Hepatocyte (in vitro differentiated cells): Measurements from ENCODE around the gene CACFD1. TPM values are rescaled to one million over a fixed set of nuclear protein-coding genes. Genes with fewer than 3 reads are reported as not detected.

Experiments
- DNase-seq: peaks from one replicate; pipeline ENCODE4 v3.0.0-alpha.2; 2016; ENCODE audit warnings: low spot score
- H2AFZ ChIP-seq: fragments of 200-600 bp; sonication (generic); 2 replicates; pipeline ENCODE4 v1.6.0; 2016; ENCODE audit warnings: antibody characterized with exemption, mild to moderate bottlenecking
- H3K27ac ChIP-seq: fragments of 200-600 bp; sonication (generic); 2 replicates; pipeline ENCODE4 v1.5.1; 2016; ENCODE audit warnings: mild to moderate bottlenecking
- H3K27me3 ChIP-seq: fragments of 200-600 bp; sonication (generic); 2 replicates; pipeline ENCODE4 v1.6.1; 2016
- H3K36me3 ChIP-seq: fragments of 200-600 bp; sonication (generic); replicated peaks from 2 replicates; pipeline ENCODE4 v1.5.1; 2016; ENCODE audit warnings: low read depth; ENCODE audit not compliant: insufficient read depth
- H3K4me1 ChIP-seq: fragments of 200-600 bp; sonication (generic); 2 replicates; pipeline ENCODE4 v1.5.1; 2016; ENCODE audit warnings: mild to moderate bottlenecking, moderate library complexity; ENCODE audit not compliant: insufficient read depth
- H3K4me2 ChIP-seq: fragments of 200-600 bp; sonication (generic); 2 replicates; pipeline ENCODE4 v1.6.0; 2016
- H3K4me3 ChIP-seq: fragments of 200-600 bp; sonication (generic); 2 replicates; pipeline ENCODE4 v1.5.1; 2016; ENCODE audit warnings: mild to moderate bottlenecking
- H3K79me2 ChIP-seq: fragments of 200-600 bp; sonication (generic); 2 replicates; pipeline ENCODE4 v1.6.0; 2017; ENCODE audit warnings: mild to moderate bottlenecking
- H3K9me2 ChIP-seq: fragments of 200-600 bp; sonication (generic); replicated peaks from 2 replicates; pipeline ENCODE4 v1.6.0; 2017; ENCODE audit warnings: mild to moderate bottlenecking; ENCODE audit not compliant: insufficient read depth
- H3K9me3 ChIP-seq: fragments of 200-600 bp; sonication (generic); 2 replicates; pipeline ENCODE4 v1.5.1; 2016; ENCODE audit warnings: low read depth, mild to moderate bottlenecking
- H4K20me1 ChIP-seq: fragments of 200-600 bp; sonication (generic); 2 replicates; pipeline ENCODE4 v1.6.0; 2016; ENCODE audit warnings: mild to moderate bottlenecking; ENCODE audit not compliant: insufficient read depth, poor library complexity, severe bottlenecking
- EZH2 ChIP-seq: fragments of 200-600 bp; sonication (generic); IDR thresholded peaks from 2 replicates; pipeline ENCODE4 v1.6.1; 2016; ENCODE audit warnings: antibody characterized with exemption, mild to moderate bottlenecking, borderline replicate concordance
- EZH2phosphoT487 ChIP-seq: fragments of 200-600 bp; sonication (generic); IDR thresholded peaks from one replicate; pipeline ENCODE4 v1.6.1; 2018; ENCODE audit warnings: antibody characterized with exemption, mild to moderate bottlenecking, low read depth, moderate library complexity; ENCODE audit not compliant: unreplicated experiment, severe bottlenecking
- WGBS: methylation state at CpG from one replicate; pipeline ENCODE4 v1.1.6; 2016; ENCODE audit warnings: low lambda C conversion rate; ENCODE audit errors: missing lambda C conversion rate; 5-methylcytosine and 5-hydroxymethylcytosine counted together
- polyA plus RNA-seq: library from polyadenylated mRNA; unstranded; fragments of >200 nt; fragmentation: Nextera tagmentation; extraction: Ambion mirVana; gene quantifications from 2 replicates; pipeline ENCODE4 v1.2.1, GENCODE V29; 2016
- total RNA-seq: library from RNA; depleted of rRNA; stranded (reverse); fragments of >200 nt; gene quantifications from 2 replicates; pipeline ENCODE4 v1.2.3, GENCODE V29; 2014
- TF ChIP-seq, protein P1 (sequence below): fragments of 200-600 bp; sonication (generic); IDR thresholded peaks from 2 replicates; pipeline ENCODE4 v1.5.1; 2016; ENCODE audit warnings: antibody characterized with exemption, mild to moderate bottlenecking; ENCODE audit not compliant: poor library complexity

Gene CACFD1
- total and polyA plus RNA-seq, 2 experiments from 2014 or later: 31.5 to 49.2 TPM

DNA sequence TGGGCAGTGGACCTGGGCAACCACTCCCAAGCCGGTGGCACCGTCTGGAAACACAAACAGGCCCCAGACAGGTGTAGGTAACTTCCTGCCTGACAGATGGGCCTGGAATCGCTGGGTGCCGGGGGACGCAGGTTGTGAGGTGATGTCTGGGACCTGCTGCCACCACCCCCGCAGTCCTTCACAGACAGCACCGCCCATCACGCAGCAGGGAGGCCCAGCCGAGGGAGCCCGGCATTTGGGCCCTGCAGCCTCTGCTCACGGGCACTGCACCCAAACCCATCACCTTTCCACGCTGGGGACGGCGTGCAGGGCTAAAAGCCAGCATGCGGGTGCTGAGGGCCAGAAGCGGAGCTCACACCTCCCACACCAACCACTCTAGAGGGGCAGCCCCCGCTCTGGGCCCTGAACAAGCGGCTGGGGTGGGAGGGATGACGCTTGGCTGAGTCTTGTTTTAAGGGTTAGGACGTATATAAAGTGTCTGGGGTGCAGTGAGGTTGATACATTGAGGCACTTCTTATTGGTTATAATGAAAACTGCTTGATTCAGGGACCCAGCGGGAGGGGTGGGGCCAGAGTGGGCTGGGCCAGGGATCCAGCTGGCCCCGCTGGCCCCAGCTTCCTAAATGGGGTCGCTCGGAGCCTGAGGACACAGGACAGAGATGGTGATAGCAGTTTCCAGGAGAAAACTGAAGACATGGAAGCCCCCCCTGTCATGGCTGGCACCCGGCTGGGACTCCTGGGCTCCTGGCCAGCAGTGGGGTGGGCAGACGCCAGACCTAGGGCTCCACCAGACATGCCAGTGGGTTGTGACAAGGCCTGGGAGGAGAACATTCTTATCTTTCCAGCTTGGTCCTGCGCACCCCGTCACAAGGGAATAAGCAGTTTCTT lies 53.7 kb downstream of the CACFD1 start:
- Histone ChIP-seq H3K27me3 (no peaks in the 10 kb centered on the region), H3K36me3 (no peaks in the 10 kb centered on the region), H3K4me1 (peaks cover 18% of the 10 kb centered on the region), H3K9me3 (no peaks in the 10 kb centered on the region), H3K4me2 (no peak overlapping the region), H3K79me2 (no peaks in the 10 kb centered on the region), H3K9me2 (no peaks in the 10 kb centered on the region), H3K27ac (no peak overlapping the region), H4K20me1 (no peaks in the 10 kb centered on the region), H2AFZ (no peak overlapping the region), H3K4me3 (no peak overlapping the region)
- DNase-seq: no peak
- TF ChIP-seq EZH2phosphoT487: no peak
- no peak for TF ChIP-seq EZH2
- TF ChIP-seq, protein P1, sequence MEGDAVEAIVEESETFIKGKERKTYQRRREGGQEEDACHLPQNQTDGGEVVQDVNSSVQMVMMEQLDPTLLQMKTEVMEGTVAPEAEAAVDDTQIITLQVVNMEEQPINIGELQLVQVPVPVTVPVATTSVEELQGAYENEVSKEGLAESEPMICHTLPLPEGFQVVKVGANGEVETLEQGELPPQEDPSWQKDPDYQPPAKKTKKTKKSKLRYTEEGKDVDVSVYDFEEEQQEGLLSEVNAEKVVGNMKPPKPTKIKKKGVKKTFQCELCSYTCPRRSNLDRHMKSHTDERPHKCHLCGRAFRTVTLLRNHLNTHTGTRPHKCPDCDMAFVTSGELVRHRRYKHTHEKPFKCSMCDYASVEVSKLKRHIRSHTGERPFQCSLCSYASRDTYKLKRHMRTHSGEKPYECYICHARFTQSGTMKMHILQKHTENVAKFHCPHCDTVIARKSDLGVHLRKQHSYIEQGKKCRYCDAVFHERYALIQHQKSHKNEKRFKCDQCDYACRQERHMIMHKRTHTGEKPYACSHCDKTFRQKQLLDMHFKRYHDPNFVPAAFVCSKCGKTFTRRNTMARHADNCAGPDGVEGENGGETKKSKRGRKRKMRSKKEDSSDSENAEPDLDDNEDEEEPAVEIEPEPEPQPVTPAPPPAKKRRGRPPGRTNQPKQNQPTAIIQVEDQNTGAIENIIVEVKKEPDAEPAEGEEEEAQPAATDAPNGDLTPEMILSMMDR: no peak
- 86% methylated on average over 28 of the region's 28 CpGs for WGBS

DNA sequence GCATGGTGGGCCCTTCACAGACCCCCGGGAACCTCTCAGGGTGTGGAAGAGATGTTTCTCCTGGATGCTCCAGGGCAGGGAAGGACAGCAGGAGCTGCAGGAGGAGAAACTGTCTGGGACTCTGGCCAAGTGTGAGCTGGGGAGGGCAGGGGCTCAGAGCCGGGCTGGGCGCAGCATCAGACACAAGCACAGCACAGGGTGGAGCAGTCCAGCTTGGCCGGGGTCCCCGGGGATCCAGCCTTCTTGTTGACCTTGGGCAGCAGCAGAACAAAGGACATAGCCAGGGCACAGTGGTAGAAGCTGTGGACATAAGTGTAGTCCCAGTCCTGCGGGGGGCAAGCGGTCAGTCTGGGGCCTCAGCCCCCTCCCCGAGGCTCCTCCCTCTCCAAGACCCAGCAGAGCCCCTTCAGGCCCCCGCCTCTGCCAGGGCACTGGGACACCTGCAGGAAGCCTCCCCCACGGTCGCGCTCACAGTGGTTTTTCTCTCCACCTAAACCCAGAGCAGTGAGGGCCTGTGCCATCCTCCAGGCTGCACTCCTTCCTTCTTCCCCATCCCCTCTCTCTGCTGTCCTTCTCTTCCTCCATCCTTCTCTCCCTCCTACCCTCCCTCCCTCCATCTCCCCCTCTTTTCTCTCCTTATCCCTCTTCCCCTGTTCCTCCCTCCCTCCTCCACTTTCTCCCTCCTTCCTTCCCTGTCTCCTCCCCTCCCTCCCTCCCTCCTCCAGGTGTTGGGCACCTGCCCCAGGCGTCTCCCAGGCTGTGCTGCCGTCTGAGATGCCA lies 54.9 kb downstream of the CACFD1 start:
- Histone ChIP-seq H3K27me3 (no peaks in the 10 kb centered on the region), H3K79me2 (no peaks in the 10 kb centered on the region), H3K27ac (no peak overlapping the region), H4K20me1 (no peaks in the 10 kb centered on the region), H3K9me2 (no peaks in the 10 kb centered on the region), H3K36me3 (no peaks in the 10 kb centered on the region), H2AFZ (no peak overlapping the region), H3K4me3 (no peak overlapping the region), H3K4me2 (no peak overlapping the region), H3K4me1 (peaks cover 10% of the 10 kb centered on the region), H3K9me3 (no peaks in the 10 kb centered on the region)
- DNase-seq: no peak
- TF ChIP-seq EZH2 (no peak), EZH2phosphoT487 (no peak)
- TF ChIP-seq, protein P1: no peak
- WGBS: 72% methylated on average over 14 of the region's 14 CpGs

DNA sequence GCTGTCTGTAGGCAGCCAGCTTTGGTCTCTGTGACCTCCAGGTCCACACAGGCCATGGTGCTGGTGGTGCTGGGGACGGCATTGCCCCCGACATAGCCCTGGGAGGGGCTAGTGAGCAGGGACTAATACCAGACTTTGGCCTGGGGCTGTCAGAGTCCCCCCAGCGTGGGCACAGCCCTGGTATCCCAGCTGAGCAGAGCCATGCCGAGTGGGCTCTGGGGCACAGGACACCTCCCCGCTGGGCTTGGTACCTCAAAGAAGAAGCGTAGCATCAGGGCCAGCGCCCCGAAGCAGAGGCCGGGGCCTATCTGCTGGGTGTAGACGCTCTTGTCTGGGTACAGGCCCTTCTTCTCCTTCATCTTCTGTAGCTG lies 55.4 kb downstream of the CACFD1 start:
- Histone ChIP-seq H3K27me3 (no peaks in the 10 kb centered on the region), H2AFZ (no peak overlapping the region), H3K4me1 (peaks cover 4% of the 10 kb centered on the region), H3K79me2 (no peaks in the 10 kb centered on the region), H3K9me3 (no peaks in the 10 kb centered on the region), H3K36me3 (no peaks in the 10 kb centered on the region), H3K9me2 (no peaks in the 10 kb centered on the region), H3K27ac (no peak overlapping the region), H3K4me2 (no peak overlapping the region), H4K20me1 (no peaks in the 10 kb centered on the region), H3K4me3 (no peak overlapping the region)
- 95% methylated on average over 10 of the region's 10 CpGs for WGBS
- no peak for DNase-seq
- TF ChIP-seq EZH2 (no peak), EZH2phosphoT487 (no peak)
- TF ChIP-seq, protein P1: no peak
